Thyroid gland (tissue), 4 donors: ENCODE results near the gene USP15. TPM values are rescaled to one million over a fixed set of nuclear protein-coding genes. Genes with fewer than 3 reads are reported as not detected.

Experiments used
- DNase-seq, 2 donors: peaks; one replicate each; pipeline ENCODE4 v3.0.0-alpha.2; 2019
- H3K27ac ChIP-seq, 3 donors: fragments of 200-600 bp; sonication (generic); 1 replicate in 2 of 3; 2 replicates in 1 of 3; pipeline ENCODE4 v1.5.1; 2016 to 2019; ENCODE audit warnings: mild to moderate bottlenecking in 1 of 3, moderate library complexity in 1 of 3
- H3K27me3 ChIP-seq: fragments of 200-600 bp; sonication (generic); one replicate; pipeline ENCODE4 v1.5.1; 2019
- H3K36me3 ChIP-seq, 2 donors: fragments of 200-600 bp; sonication (generic); one replicate each; pipeline ENCODE4 v1.5.1; 2016 to 2019
- H3K4me1 ChIP-seq, 2 donors: fragments of 200-600 bp; sonication (generic); one replicate each; pipeline ENCODE4 v1.5.1; 2017 to 2019
- H3K4me3 ChIP-seq, 3 donors: fragments of 200-600 bp; sonication (generic); replicated peaks in 1 of 3; 1 replicate in 2 of 3; 2 replicates in 1 of 3; pipeline ENCODE4 v1.5.1; 2016; ENCODE audit warnings: mild to moderate bottlenecking in 1 of 3
- H3K9me3 ChIP-seq: fragments of 200-600 bp; sonication (generic); one replicate; pipeline ENCODE4 v1.5.1; 2017
- POLR2A ChIP-seq, 2 donors: fragments of 450-650 bp; IDR thresholded peaks; one replicate each; pipeline ENCODE4 v1.6.1; 2017; ENCODE audit warnings: antibody characterized with exemption in 2 of 2, mild to moderate bottlenecking in 2 of 2, moderate library complexity in 1 of 2
- WGBS, 2 donors: methylation state at CpG; one replicate each; pipeline ENCODE4 v1.1.5; 2017; 5-methylcytosine and 5-hydroxymethylcytosine counted together
- intact Hi-C: fragments of 100-400 bp; cut with DNase I; formaldehyde crosslinking; loops from one replicate; pipeline ENCODE4 v1.15.1; 2023
- total RNA-seq, 4 donors: library from RNA; depleted of rRNA; stranded (reverse); fragments of >200 nt; gene quantifications; one replicate each; pipeline ENCODE4 v1.2.3, GENCODE V29; 2016
- TF ChIP-seq, protein P1 (sequence below), 6 experiments: fragments of 200-600 bp in 3 of 6; fragments of 450-650 bp in 3 of 6; sonication (generic) in 3 of 6; IDR thresholded peaks; one replicate each; pipeline ENCODE4 v1.5.1; 2016 to 2019; ENCODE audit warnings: antibody characterized with exemption in 6 of 6, mild to moderate bottlenecking in 2 of 6, inconsistent platforms in 1 of 6, moderate library complexity in 1 of 6

Gene USP15
- total RNA-seq, 4 donors from 2014 or later, result 57.3 to 139 (median 70.2) TPM

DNA sequence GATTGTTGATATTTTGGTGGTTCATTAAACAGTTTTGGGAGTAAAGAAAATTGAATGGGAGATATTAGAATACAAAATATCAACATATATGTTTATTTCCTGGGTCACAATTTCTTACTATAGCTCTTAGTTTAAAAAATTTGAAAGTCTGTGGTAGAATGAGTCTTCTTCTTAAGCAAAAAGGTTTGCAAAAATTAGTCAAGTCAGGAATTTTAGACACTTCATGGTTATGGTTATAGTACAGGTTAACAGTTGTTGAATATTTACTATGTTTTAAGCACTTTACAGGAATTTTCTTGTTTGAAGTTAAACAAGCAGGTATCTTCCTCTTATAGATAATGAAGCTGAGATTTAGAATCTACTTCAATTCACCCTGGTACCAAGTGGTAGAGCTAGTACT is 56.8 kb downstream of the USP15 start:
- no peaks in the 10 kb centered on the region for H3K27me3 ChIP-seq
- intact Hi-C loops, result no loop called here
- H3K27ac ChIP-seq, result no peak overlapping the region
- peaks cover 4 to 5% of the 10 kb centered on the region in 2 donors for H3K36me3 ChIP-seq
- DNase-seq, result no peak
- H3K9me3 ChIP-seq, result no peaks in the 10 kb centered on the region
- H3K4me3 ChIP-seq, result no peak overlapping the region
- H3K4me1 ChIP-seq, result no peaks in the 10 kb centered on the region
- TF ChIP-seq POLR2A (IDR thresholded peaks at IDR 0.05), result no peak
- TF ChIP-seq, protein P1, sequence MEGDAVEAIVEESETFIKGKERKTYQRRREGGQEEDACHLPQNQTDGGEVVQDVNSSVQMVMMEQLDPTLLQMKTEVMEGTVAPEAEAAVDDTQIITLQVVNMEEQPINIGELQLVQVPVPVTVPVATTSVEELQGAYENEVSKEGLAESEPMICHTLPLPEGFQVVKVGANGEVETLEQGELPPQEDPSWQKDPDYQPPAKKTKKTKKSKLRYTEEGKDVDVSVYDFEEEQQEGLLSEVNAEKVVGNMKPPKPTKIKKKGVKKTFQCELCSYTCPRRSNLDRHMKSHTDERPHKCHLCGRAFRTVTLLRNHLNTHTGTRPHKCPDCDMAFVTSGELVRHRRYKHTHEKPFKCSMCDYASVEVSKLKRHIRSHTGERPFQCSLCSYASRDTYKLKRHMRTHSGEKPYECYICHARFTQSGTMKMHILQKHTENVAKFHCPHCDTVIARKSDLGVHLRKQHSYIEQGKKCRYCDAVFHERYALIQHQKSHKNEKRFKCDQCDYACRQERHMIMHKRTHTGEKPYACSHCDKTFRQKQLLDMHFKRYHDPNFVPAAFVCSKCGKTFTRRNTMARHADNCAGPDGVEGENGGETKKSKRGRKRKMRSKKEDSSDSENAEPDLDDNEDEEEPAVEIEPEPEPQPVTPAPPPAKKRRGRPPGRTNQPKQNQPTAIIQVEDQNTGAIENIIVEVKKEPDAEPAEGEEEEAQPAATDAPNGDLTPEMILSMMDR (IDR thresholded peaks at IDR 0.05), result no peak

DNA sequence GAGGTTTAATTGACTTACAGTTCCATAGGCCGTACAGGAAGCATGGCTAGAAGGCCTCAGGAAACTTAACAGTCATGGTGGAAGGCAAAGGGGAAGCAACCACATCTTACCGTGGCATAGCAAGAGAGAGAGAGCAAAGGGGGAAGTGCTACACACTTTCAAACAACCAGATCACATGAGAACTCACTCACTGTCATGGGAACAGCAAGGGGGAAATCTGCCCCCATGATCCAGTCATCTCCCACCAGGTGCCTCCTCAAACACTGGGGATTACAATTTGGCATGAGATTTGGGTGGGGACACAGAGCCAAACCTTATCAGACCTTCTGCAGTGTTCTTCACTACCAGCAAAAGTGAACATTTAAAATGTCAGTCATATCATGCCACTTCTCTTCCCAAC is 58.9 kb downstream of the USP15 start:
- DNase-seq, result no peak
- Histone ChIP-seq H3K27ac (no peak overlapping the region), H3K4me3 (no peak overlapping the region), H3K27me3 (no peaks in the 10 kb centered on the region), H3K36me3 (peaks cover 8 to 11% of the 10 kb centered on the region in 2 donors), H3K4me1 (no peaks in the 10 kb centered on the region), H3K9me3 (no peaks in the 10 kb centered on the region)
- TF ChIP-seq POLR2A (IDR thresholded peaks at IDR 0.05), result no peak
- TF ChIP-seq, protein P1 (IDR thresholded peaks at IDR 0.05), result no peak
- WGBS, 2 donors, result 81 to 91% methylated on average over 2 of the region's 2 CpGs
- intact Hi-C loops, result no loop called here

DNA sequence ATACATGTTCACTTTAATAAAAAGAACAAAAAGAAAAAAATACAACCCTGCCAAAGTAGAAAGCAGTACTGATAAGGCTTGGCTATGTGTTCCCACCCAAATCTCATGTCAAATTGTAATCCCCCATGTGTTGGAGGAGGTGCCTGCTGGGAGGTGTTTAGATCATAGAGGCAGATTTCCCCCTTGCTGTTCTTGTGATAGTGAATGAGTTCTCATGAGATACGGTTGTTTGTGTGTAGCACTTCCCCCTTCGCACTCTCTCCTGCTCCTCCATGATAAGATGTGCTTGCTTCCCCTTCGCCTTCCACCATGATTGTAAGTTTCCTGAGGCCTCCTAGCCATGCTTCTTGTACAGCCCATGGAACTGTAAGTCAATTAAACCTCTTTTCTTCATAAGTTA is 59.9 kb downstream of the USP15 start:
- 98 to 99% methylated on average over 3 of the region's 3 CpGs for WGBS, 2 donors
- Histone ChIP-seq H3K4me3 (no peak overlapping the region), H3K9me3 (no peaks in the 10 kb centered on the region), H3K36me3 (peaks cover 8 to 11% of the 10 kb centered on the region in 2 donors), H3K4me1 (no peaks in the 10 kb centered on the region), H3K27me3 (no peaks in the 10 kb centered on the region), H3K27ac (no peak overlapping the region)
- intact Hi-C loops, result no loop called here
- no peak for DNase-seq
- TF ChIP-seq, protein P1 (IDR thresholded peaks at IDR 0.05), result no peak
- no peak for TF ChIP-seq POLR2A (IDR thresholded peaks at IDR 0.05)

DNA sequence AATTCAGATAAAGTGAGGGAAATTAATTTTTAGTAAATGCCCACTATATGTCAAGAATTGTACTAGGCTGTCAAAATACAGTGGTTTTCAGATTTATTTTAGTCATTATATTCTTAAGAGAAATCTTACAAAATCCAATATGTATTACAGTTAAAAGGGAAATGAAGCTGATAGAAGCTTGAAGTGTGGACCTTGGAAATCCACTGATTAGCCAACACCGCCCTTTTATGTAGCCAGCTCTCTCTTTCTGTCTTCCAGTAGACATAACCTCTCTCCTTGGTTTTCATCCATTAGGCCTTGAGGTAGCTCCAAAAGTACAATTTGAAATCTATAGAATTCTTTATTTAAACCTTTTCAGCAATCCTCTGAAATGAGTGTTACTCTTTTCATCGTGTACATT is 63.2 kb downstream of the USP15 start:
- H3K9me3 ChIP-seq, result no peaks in the 10 kb centered on the region
- DNase-seq, result no peak
- H3K4me1 ChIP-seq, result no peaks in the 10 kb centered on the region
- 99% methylated on average over 2 of the region's 2 CpGs for WGBS, 2 donors
- no peak overlapping the region for H3K4me3 ChIP-seq
- no peak for TF ChIP-seq POLR2A (IDR thresholded peaks at IDR 0.05)
- TF ChIP-seq, protein P1 (IDR thresholded peaks at IDR 0.05), result no peak
- H3K36me3 ChIP-seq, result peaks cover 8 to 11% of the 10 kb centered on the region in 2 donors
- no peaks in the 10 kb centered on the region for H3K27me3 ChIP-seq
- intact Hi-C loops, result no loop called here
- no peak overlapping the region for H3K27ac ChIP-seq

DNA sequence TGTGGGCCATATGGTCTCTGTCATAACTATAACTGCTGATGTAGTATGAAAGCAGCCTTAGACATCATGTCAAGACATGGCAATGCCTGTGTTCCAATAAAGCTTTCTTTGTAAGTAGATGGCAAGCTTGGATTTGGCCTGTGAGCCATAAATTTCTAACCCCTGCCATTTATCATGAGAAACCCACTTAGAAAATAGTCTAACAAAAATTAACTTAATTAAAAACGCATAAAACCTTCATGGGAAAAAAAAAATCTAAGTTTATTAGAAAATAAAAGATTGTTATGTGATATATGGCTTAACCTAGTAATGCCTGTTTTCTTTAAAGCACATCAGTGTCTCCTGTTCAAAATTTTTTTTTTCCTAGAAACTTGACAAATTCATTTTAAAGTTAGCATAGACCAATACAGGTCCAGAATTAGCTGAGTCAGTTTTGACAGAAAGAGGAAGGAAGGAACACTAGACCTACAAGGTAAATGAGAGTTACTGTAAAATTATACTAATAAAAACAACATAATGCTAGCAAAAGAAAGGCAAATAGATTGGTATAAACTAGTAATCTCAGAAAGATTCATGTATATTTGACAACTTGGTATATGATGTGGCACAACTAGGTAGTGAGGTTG is 68.2 kb downstream of the USP15 start:
- 92 to 99% methylated on average over 1 of the region's 1 CpG for WGBS, 2 donors

More for the DNA sequence above, 68.2 kb downstream of the USP15 start:
- intact Hi-C loops, result no loop called here
- Histone ChIP-seq H3K4me1 (no peaks in the 10 kb centered on the region), H3K4me3 (no peak overlapping the region), H3K36me3 (no peaks in the 10 kb centered on the region), H3K27me3 (no peaks in the 10 kb centered on the region), H3K27ac (no peak overlapping the region), H3K9me3 (no peaks in the 10 kb centered on the region)
- no peak for TF ChIP-seq POLR2A (IDR thresholded peaks at IDR 0.05)
- TF ChIP-seq, protein P1 (IDR thresholded peaks at IDR 0.05), result no peak
- DNase-seq, result no peak
